HEK293 (cell line): ENCODE data around the gene NATD1.

Source experiments
- EGR2 ChIP-seq: fragments of 450-650 bp; formaldehyde crosslinking; IDR thresholded peaks from 2 replicates; pipeline ENCODE4 v1.5.1; 2016; ENCODE audit warnings: low read depth, missing biosample characterization, missing genetic modification characterization
- GLIS2 ChIP-seq: fragments of 450-650 bp; formaldehyde crosslinking; IDR thresholded peaks from 2 replicates; pipeline ENCODE4 v1.5.1; 2016; ENCODE audit warnings: missing biosample characterization, missing genetic modification characterization
- HOXD13 ChIP-seq: sonication (generic); formaldehyde crosslinking; IDR thresholded peaks from 2 replicates; pipeline ENCODE4 v1.8.0; 2022; ENCODE audit warnings: missing genetic modification reagents, borderline replicate concordance
- IKZF3 ChIP-seq: fragments of 450-650 bp; IDR thresholded peaks from 2 replicates; pipeline ENCODE4 v1.5.0; 2018; ENCODE audit warnings: missing biosample characterization, mild to moderate bottlenecking, missing genetic modification characterization, moderate library complexity
- MYNN ChIP-seq: fragments of 450-650 bp; formaldehyde crosslinking; IDR thresholded peaks from 2 replicates; pipeline ENCODE4 v1.5.1; 2016; ENCODE audit warnings: missing biosample characterization, missing genetic modification characterization, borderline replicate concordance
- MZF1 ChIP-seq: fragments of 450-650 bp; formaldehyde crosslinking; IDR thresholded peaks from 2 replicates; pipeline ENCODE4 v1.5.1; 2017; ENCODE audit warnings: missing biosample characterization, missing genetic modification characterization, borderline replicate concordance
- PRDM10 ChIP-seq: fragments of 450-650 bp; formaldehyde crosslinking; IDR thresholded peaks from 2 replicates; pipeline ENCODE4 v1.5.1; 2016; ENCODE audit warnings: missing biosample characterization, missing genetic modification characterization
- TSHZ1 ChIP-seq: fragments of 450-650 bp; formaldehyde crosslinking; IDR thresholded peaks from 2 replicates; pipeline ENCODE4 v1.5.1; 2016; ENCODE audit warnings: missing biosample characterization, missing genetic modification characterization, borderline replicate concordance
- ZBTB48 ChIP-seq: fragments of 450-650 bp; formaldehyde crosslinking; IDR thresholded peaks from 2 replicates; pipeline ENCODE4 v1.5.1; 2016; ENCODE audit warnings: missing biosample characterization, missing genetic modification characterization
- ZIC2 ChIP-seq: fragments of 450-650 bp; formaldehyde crosslinking; IDR thresholded peaks from 2 replicates; pipeline ENCODE4 v1.5.1; 2016; ENCODE audit warnings: missing biosample characterization, missing genetic modification characterization
- ZNF112 ChIP-seq: fragments of 450-650 bp; formaldehyde crosslinking; IDR thresholded peaks from 2 replicates; pipeline ENCODE4 v1.5.0; 2017; ENCODE audit warnings: missing biosample characterization, missing genetic modification characterization
- ZNF132 ChIP-seq: fragments of 450-650 bp; formaldehyde crosslinking; IDR thresholded peaks from 2 replicates; pipeline ENCODE4 v1.5.1; 2017; ENCODE audit warnings: missing biosample characterization, missing genetic modification characterization, borderline replicate concordance
- ZNF174 ChIP-seq: fragments of 450-650 bp; formaldehyde crosslinking; IDR thresholded peaks from 2 replicates; pipeline ENCODE4 v1.5.0; 2017; ENCODE audit warnings: missing biosample characterization, mild to moderate bottlenecking, missing genetic modification characterization
- ZNF19 ChIP-seq: fragments of 450-650 bp; formaldehyde crosslinking; IDR thresholded peaks from 2 replicates; pipeline ENCODE4; 2016; ENCODE audit warnings: missing biosample characterization, missing genetic modification characterization, low read depth
- ZNF202 ChIP-seq: fragments of 450-650 bp; formaldehyde crosslinking; IDR thresholded peaks from 2 replicates; pipeline ENCODE4 v1.5.1; 2016; ENCODE audit warnings: missing biosample characterization, missing genetic modification characterization, borderline replicate concordance
- ZNF335 ChIP-seq: fragments of 450-650 bp; formaldehyde crosslinking; conservative IDR thresholded peaks from 2 replicates; pipeline ENCODE4 v1.5.1; 2016; ENCODE audit warnings: missing biosample characterization, missing genetic modification characterization
- ZNF341 ChIP-seq: fragments of 450-650 bp; formaldehyde crosslinking; IDR thresholded peaks from 2 replicates; pipeline ENCODE4; 2016; ENCODE audit warnings: low read depth, missing biosample characterization, missing genetic modification characterization
- ZNF350 ChIP-seq: fragments of 450-650 bp; formaldehyde crosslinking; IDR thresholded peaks from 2 replicates; pipeline ENCODE4 v1.5.0; 2017; ENCODE audit warnings: missing biosample characterization, mild to moderate bottlenecking, missing genetic modification characterization
- ZNF354C ChIP-seq: fragments of 450-650 bp; formaldehyde crosslinking; IDR thresholded peaks from 2 replicates; pipeline ENCODE4 v1.5.1; 2016; ENCODE audit warnings: missing biosample characterization, missing genetic modification characterization, low read depth, borderline replicate concordance
- ZNF416 ChIP-seq: fragments of 450-650 bp; formaldehyde crosslinking; IDR thresholded peaks from 2 replicates; pipeline ENCODE4 v1.5.1; 2016; ENCODE audit warnings: missing biosample characterization, missing genetic modification characterization
- ZNF510 ChIP-seq: fragments of 450-650 bp; formaldehyde crosslinking; IDR thresholded peaks from 2 replicates; pipeline ENCODE4 v1.5.1; 2018; ENCODE audit warnings: mild to moderate bottlenecking, missing genetic modification characterization, missing biosample characterization; ENCODE audit not compliant: insufficient replicate concordance
- ZNF529 ChIP-seq: fragments of 450-650 bp; formaldehyde crosslinking; IDR thresholded peaks from 2 replicates; pipeline ENCODE4 v1.5.1; 2017; ENCODE audit warnings: missing genetic modification characterization, missing biosample characterization; ENCODE audit not compliant: insufficient replicate concordance
- ZNF585B ChIP-seq: fragments of 450-650 bp; formaldehyde crosslinking; IDR thresholded peaks from 2 replicates; pipeline ENCODE4 v1.5.1; 2016; ENCODE audit warnings: missing biosample characterization, missing genetic modification characterization
- ZNF623 ChIP-seq: fragments of 450-650 bp; formaldehyde crosslinking; IDR thresholded peaks from 2 replicates; pipeline ENCODE4 v1.5.1; 2016; ENCODE audit warnings: missing biosample characterization, missing genetic modification characterization
- ZNF629 ChIP-seq: fragments of 450-650 bp; formaldehyde crosslinking; IDR thresholded peaks from 2 replicates; pipeline ENCODE4 v1.5.1; 2017; ENCODE audit warnings: missing biosample characterization, missing genetic modification characterization
- ZNF677 ChIP-seq: fragments of 450-650 bp; IDR thresholded peaks from 2 replicates; pipeline ENCODE4 v1.5.0; 2018; ENCODE audit warnings: missing biosample characterization, mild to moderate bottlenecking, missing genetic modification characterization, moderate library complexity
- ZNF791 ChIP-seq: fragments of 450-650 bp; formaldehyde crosslinking; IDR thresholded peaks from 2 replicates; pipeline ENCODE4 v1.5.1; 2016; ENCODE audit warnings: missing biosample characterization, missing genetic modification characterization
- TF ChIP-seq, protein P1 (sequence below): fragments of 450-650 bp; formaldehyde crosslinking; IDR thresholded peaks from 2 replicates; pipeline ENCODE4 v1.5.1; 2017; ENCODE audit warnings: missing biosample characterization, mild to moderate bottlenecking, missing genetic modification characterization, moderate library complexity
- TF ChIP-seq, protein P2 (sequence below): fragments of 450-650 bp; formaldehyde crosslinking; IDR thresholded peaks from 2 replicates; pipeline ENCODE4 v1.5.1; 2016; ENCODE audit warnings: missing biosample characterization, missing genetic modification characterization, low read depth

NATD1 gene

DNA sequence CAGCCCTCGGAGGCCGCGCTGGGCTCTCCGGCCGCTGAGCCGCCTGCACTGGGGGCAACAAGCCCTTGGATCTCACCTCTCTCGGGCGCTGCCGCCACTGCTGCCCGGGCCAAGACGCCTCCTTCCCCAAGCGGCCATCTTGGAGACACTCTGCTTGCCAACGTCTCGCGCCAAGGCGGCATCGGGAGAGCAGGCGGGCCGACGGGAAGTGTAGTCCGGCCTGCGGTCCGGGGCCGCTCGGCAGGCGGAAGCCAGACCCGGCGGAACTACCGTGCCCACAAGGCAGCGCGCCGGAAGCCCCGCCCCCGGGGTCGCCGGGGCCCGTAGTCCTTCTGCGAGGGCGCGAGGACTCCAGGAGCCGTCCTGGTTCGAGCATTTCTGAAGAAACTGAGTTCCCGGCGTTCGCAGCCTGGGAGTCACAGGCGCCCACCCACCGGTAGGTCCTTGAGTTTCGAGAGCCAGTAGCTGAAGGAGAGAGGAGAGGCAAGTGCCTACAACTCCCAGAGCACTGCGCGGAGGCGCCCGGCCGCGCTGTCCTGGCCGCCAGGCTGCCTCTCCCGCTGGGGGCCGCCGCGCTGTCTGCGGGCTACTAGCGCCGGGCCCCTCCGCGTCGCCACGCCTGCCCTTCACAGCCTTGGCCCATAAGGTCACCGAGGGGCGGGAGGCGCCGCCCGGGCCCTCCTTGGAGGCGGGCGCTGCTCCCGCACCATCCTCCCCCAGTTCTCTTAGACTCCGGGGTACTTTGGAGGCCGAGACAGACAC, 39.0 kb downstream of the NATD1 start, which contains the start of gene TMEM11 (continued):
- TF ChIP-seq ZNF529 (no peak), ZIC2 (peak; percentile 41), ZNF341 (tag by site-specific recombination) (peak; percentile 86), HOXD13 (0 out of 2 replicates have a peak, but pooled peaks have one; percentile 1), PRDM10 (peak; percentile 58), ZNF354C (no peak), ZNF174 (tag by site-specific recombination) (no peak), ZNF791 (no peak), ZNF629 (tag by site-specific recombination) (peak; percentile 42; the same call in 1 of the 2 replicates), TSHZ1 (tag by site-specific recombination) (no peak), ZNF416 (tag by site-specific recombination) (no peak), ZNF677 (tag by site-specific recombination) (no peak), ZNF202 (tag by site-specific recombination) (no peak), ZNF510 (tag by site-specific recombination) (no peak), MYNN (no peak), ZNF623 (tag by site-specific recombination) (peak; percentile 20; the same call in 1 of the 2 replicates), ZNF19 (tag by site-specific recombination) (no peak), ZNF335 (tag by site-specific recombination) (peak; percentile 87), ZNF132 (tag by site-specific recombination) (no peak), ZNF112 (no peak), ZNF350 (tag by site-specific recombination) (no peak), ZBTB48 (tag by site-specific recombination) (0 out of 2 replicates have a peak, but pooled peaks have one; percentile 12), EGR2 (tag by site-specific recombination) (no peak; the same call in 1 of the 2 replicates), ZNF585B (tag by site-specific recombination) (no peak), MZF1 (no peak; the same call in 1 of the 2 replicates), GLIS2 (tag by site-specific recombination) (peak; percentile 87), IKZF3 (tag by site-specific recombination) (0 out of 2 replicates have a peak, but pooled peaks have one; percentile 58)
- TF ChIP-seq, protein P1, sequence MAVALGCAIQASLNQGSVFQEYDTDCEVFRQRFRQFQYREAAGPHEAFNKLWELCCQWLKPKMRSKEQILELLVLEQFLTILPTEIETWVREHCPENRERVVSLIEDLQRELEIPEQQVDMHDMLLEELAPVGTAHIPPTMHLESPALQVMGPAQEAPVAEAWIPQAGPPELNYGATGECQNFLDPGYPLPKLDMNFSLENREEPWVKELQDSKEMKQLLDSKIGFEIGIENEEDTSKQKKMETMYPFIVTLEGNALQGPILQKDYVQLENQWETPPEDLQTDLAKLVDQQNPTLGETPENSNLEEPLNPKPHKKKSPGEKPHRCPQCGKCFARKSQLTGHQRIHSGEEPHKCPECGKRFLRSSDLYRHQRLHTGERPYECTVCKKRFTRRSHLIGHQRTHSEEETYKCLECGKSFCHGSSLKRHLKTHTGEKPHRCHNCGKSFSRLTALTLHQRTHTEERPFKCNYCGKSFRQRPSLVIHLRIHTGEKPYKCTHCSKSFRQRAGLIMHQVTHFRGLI (tag by site-specific recombination), result no peak
- TF ChIP-seq, protein P2, sequence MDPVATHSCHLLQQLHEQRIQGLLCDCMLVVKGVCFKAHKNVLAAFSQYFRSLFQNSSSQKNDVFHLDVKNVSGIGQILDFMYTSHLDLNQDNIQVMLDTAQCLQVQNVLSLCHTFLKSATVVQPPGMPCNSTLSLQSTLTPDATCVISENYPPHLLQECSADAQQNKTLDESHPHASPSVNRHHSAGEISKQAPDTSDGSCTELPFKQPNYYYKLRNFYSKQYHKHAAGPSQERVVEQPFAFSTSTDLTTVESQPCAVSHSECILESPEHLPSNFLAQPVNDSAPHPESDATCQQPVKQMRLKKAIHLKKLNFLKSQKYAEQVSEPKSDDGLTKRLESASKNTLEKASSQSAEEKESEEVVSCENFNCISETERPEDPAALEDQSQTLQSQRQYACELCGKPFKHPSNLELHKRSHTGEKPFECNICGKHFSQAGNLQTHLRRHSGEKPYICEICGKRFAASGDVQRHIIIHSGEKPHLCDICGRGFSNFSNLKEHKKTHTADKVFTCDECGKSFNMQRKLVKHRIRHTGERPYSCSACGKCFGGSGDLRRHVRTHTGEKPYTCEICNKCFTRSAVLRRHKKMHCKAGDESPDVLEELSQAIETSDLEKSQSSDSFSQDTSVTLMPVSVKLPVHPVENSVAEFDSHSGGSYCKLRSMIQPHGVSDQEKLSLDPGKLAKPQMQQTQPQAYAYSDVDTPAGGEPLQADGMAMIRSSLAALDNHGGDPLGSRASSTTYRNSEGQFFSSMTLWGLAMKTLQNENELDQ (tag by site-specific recombination), result no peak
